IMR-90 (cell line): ENCODE measurements around the gene LRP1-AS. TPM values are rescaled to one million over a fixed set of nuclear protein-coding genes. Genes with fewer than 3 reads are reported as not detected.

Experiments used
- ATAC-seq: fragments of 200-7000 bp; cut with Tn5 transposase; 2 replicates; pipeline ENCODE4 v1.9.1; 2020; ENCODE audit warnings: low read depth, mild to moderate bottlenecking, moderate library complexity
- BruUV-seq: library from RNA; stranded (reverse); fragments of 400-500 nt; replicated peaks from 2 replicates; lab custom pipeline; 2021; lab: Mats Ljungman, UMichigan
- CTCF ChIA-PET: fragments of 300-600 bp; formaldehyde crosslinking; extraction: SDS; loops from one replicate; lab custom pipeline; 2021; ENCODE audit warnings: antibody characterized with exemption; lab: Yijun Ruan, JAX
- POLR2A ChIA-PET: fragments of 300-600 bp; sonication (Branson Sonifier 250); formaldehyde crosslinking; loops from one replicate; lab custom pipeline; 2022; ENCODE audit warnings: antibody characterized with exemption; ENCODE audit not compliant: unreplicated experiment; lab: Charles Lee
- DNase-seq: peaks from one replicate; pipeline ENCODE4 v3.0.0; 2013
- H2AFZ ChIP-seq: replicated peaks from 2 replicates; pipeline ENCODE3; 2013; ENCODE audit warnings: low read length, mild to moderate bottlenecking; ENCODE audit not compliant: poor library complexity
- H2AK5ac ChIP-seq: 2 replicates; pipeline ENCODE4 v1.6.1; 2013; ENCODE audit warnings: low read depth, low read length, inconsistent platforms
- H2AK9ac ChIP-seq: replicated peaks from 2 replicates; pipeline ENCODE3; 2013; ENCODE audit warnings: mild to moderate bottlenecking, low read depth, low read length, moderate library complexity; ENCODE audit not compliant: poor library complexity
- H2BK120ac ChIP-seq: 2 replicates; pipeline ENCODE4 v1.6.1; 2013; ENCODE audit warnings: low read depth, low read length, inconsistent platforms
- H2BK15ac ChIP-seq: 3 replicates; pipeline ENCODE4 v1.6.1; 2013; ENCODE audit warnings: low read depth, low read length, inconsistent platforms
- H2BK20ac ChIP-seq: 2 replicates; pipeline ENCODE4 v1.6.1; 2013; ENCODE audit warnings: low read depth, mild to moderate bottlenecking, inconsistent platforms, low read length, moderate library complexity
- H2BK5ac ChIP-seq: 2 replicates; pipeline ENCODE4 v1.6.1; 2013; ENCODE audit warnings: mild to moderate bottlenecking, low read depth, low read length, inconsistent platforms; ENCODE audit not compliant: poor library complexity, severe bottlenecking
- H3K14ac ChIP-seq: replicated peaks from 2 replicates; pipeline ENCODE4 v1.6.1; 2013; ENCODE audit warnings: low read depth, low read length, inconsistent platforms
- H3K18ac ChIP-seq: 2 replicates; pipeline ENCODE4 v1.6.1; 2013; ENCODE audit warnings: low read depth, low read length, control low read depth
- H3K23ac ChIP-seq: 2 replicates; pipeline ENCODE4 v1.6.1; 2013; ENCODE audit warnings: low read depth, low read length, inconsistent platforms
- H3K27ac ChIP-seq: 2 replicates; pipeline ENCODE4 v1.5.1; 2013; ENCODE audit warnings: mild to moderate bottlenecking, control low read depth, low read length; ENCODE audit not compliant: insufficient read depth
- H3K27me3 ChIP-seq: 2 replicates; pipeline ENCODE4 v1.6.1; 2013; ENCODE audit warnings: low read length; ENCODE audit not compliant: control insufficient read depth, insufficient read depth
- H3K36me3 ChIP-seq: 2 replicates; pipeline ENCODE4 v1.6.1; 2013; ENCODE audit warnings: low read length, mixed read lengths; ENCODE audit not compliant: control insufficient read depth, insufficient read depth
- H3K4ac ChIP-seq: 2 replicates; pipeline ENCODE4 v1.6.1; 2013; ENCODE audit warnings: low read depth, low read length, inconsistent platforms
- H3K4me1 ChIP-seq: 2 replicates; pipeline ENCODE4 v1.6.1; 2013; ENCODE audit warnings: low read length, mixed read lengths; ENCODE audit not compliant: control insufficient read depth, insufficient read depth
- H3K4me2 ChIP-seq: 2 replicates; pipeline ENCODE4 v1.6.1; 2013; ENCODE audit warnings: low read depth, mild to moderate bottlenecking, control low read depth, low read length, moderate library complexity
- H3K4me3 ChIP-seq: 2 replicates; pipeline ENCODE4 v1.5.1; 2013; ENCODE audit warnings: low read depth, mild to moderate bottlenecking, control low read depth, low read length, moderate library complexity; ENCODE audit not compliant: insufficient read depth
- H3K56ac ChIP-seq: 2 replicates; pipeline ENCODE4 v1.6.1; 2013; ENCODE audit warnings: low read length, inconsistent platforms; ENCODE audit not compliant: insufficient read depth; ENCODE audit errors: extremely low read depth
- H3K79me1 ChIP-seq, 2 experiments: 2 replicates each; pipeline ENCODE4 v1.6.1; 2013; ENCODE audit warnings: low read length in 2 of 2, inconsistent platforms in 1 of 2, low read depth in 1 of 2
- H3K9ac ChIP-seq: 2 replicates; pipeline ENCODE4 v1.6.1; 2013; ENCODE audit warnings: low read depth, low read length, control low read depth
- H3K9me1 ChIP-seq: 2 replicates; pipeline ENCODE4 v1.6.1; 2013; ENCODE audit warnings: low read length, inconsistent platforms; ENCODE audit not compliant: insufficient read depth
- H3K9me3 ChIP-seq: 2 replicates; pipeline ENCODE4 v1.6.1; 2013; ENCODE audit warnings: low read length; ENCODE audit not compliant: control insufficient read depth, insufficient read depth
- H4K20me1 ChIP-seq: 2 replicates; pipeline ENCODE4 v1.6.1; 2013; ENCODE audit warnings: low read length, inconsistent platforms; ENCODE audit not compliant: insufficient read depth
- H4K5ac ChIP-seq: 2 replicates; pipeline ENCODE4 v1.6.1; 2013; ENCODE audit warnings: mild to moderate bottlenecking, low read depth, low read length, control low read depth
- H4K8ac ChIP-seq, 2 experiments: 2 replicates each; pipeline ENCODE4 v1.6.1; 2013; ENCODE audit warnings: low read depth in 2 of 2, low read length in 2 of 2, control low read depth in 1 of 2, inconsistent platforms in 1 of 2
- H4K91ac ChIP-seq: 2 replicates; pipeline ENCODE4 v1.6.1; 2013; ENCODE audit warnings: low read depth, low read length, inconsistent platforms; ENCODE audit not compliant: insufficient read depth
- CEBPB ChIP-seq: IDR thresholded peaks from 2 replicates; pipeline ENCODE4 v1.6.1; 2012; ENCODE audit warnings: low read depth, low read length, improper control_type of control experiment
- CHD1 ChIP-seq: IDR thresholded peaks from 2 replicates; pipeline ENCODE4 v1.6.1; 2012; ENCODE audit warnings: low read depth, low read length, improper control_type of control experiment
- CTCF ChIP-seq: conservative IDR thresholded peaks from 2 replicates; pipeline ENCODE4 v1.5.1; 2012; ENCODE audit warnings: mild to moderate bottlenecking, low read depth, low read length, improper control_type of control experiment
- FOS ChIP-seq: fragments of 150-350 bp; IDR thresholded peaks from 2 replicates; pipeline ENCODE4 v1.6.1; 2016; ENCODE audit warnings: low read depth, low read length
- MAZ ChIP-seq: IDR thresholded peaks from 2 replicates; pipeline ENCODE4 v1.6.1; 2012; ENCODE audit warnings: low read depth, mild to moderate bottlenecking, low read length, improper control_type of control experiment, moderate library complexity, borderline replicate concordance
- POLR2A ChIP-seq: IDR thresholded peaks from 2 replicates; pipeline ENCODE4 v1.6.1; 2012; ENCODE audit warnings: mild to moderate bottlenecking, low read depth, low read length
- RFX5 ChIP-seq: IDR thresholded peaks from 2 replicates; pipeline ENCODE4 v1.8.0; 2012; ENCODE audit warnings: low read depth, mild to moderate bottlenecking, low read length, moderate library complexity
- WGBS, 2 experiments: methylation state at CpG; one replicate each; pipeline versions ENCODE4 v1.1.5 to v1.1.7; 2013; ENCODE audit warnings: missing lambda C conversion rate in 2 of 2; ENCODE audit not compliant: insufficient read length in 1 of 2; ENCODE audit errors: extremely low coverage in 2 of 2; 5-methylcytosine and 5-hydroxymethylcytosine counted together
- dilution Hi-C: fragments of 300-500 bp; cut with HindIII; formaldehyde crosslinking; loops from one replicate; pipeline ENCODE4 v1.14.3; 2018; ENCODE audit warnings: low sequenced_read_pairs; ENCODE audit not compliant: unreplicated experiment
- in situ Hi-C: fragments of 300-500 bp; cut with MboI; formaldehyde crosslinking; loops from 3 replicates; pipeline ENCODE4 v1.14.3; 2019; ENCODE audit warnings: low sequenced_read_pairs, inconsistent platforms, mixed read lengths
- intact Hi-C: fragments of 100-400 bp; cut with micrococcal nuclease; formaldehyde crosslinking; loops from 2 replicates; pipeline ENCODE4 v1.10.0; 2022
- polyA plus RNA-seq, 3 experiments: library from polyadenylated mRNA; depleted of rRNA; stranded (reverse); fragments of >200 nt; gene quantifications; 2 replicates each; pipeline ENCODE4 v1.2.3, GENCODE V29; 2012; ENCODE audit warnings: low replicate concordance in 1 of 3
- total RNA-seq: library from RNA; depleted of rRNA; stranded (reverse); fragments of >200 nt; gene quantifications from 2 replicates; pipeline ENCODE4 v1.2.3, GENCODE V29; 2012

The LRP1-AS gene
- total and polyA plus RNA-seq, 2 of the 4 experiments (the other 2 are of a cell fraction), result not detected

DNA sequence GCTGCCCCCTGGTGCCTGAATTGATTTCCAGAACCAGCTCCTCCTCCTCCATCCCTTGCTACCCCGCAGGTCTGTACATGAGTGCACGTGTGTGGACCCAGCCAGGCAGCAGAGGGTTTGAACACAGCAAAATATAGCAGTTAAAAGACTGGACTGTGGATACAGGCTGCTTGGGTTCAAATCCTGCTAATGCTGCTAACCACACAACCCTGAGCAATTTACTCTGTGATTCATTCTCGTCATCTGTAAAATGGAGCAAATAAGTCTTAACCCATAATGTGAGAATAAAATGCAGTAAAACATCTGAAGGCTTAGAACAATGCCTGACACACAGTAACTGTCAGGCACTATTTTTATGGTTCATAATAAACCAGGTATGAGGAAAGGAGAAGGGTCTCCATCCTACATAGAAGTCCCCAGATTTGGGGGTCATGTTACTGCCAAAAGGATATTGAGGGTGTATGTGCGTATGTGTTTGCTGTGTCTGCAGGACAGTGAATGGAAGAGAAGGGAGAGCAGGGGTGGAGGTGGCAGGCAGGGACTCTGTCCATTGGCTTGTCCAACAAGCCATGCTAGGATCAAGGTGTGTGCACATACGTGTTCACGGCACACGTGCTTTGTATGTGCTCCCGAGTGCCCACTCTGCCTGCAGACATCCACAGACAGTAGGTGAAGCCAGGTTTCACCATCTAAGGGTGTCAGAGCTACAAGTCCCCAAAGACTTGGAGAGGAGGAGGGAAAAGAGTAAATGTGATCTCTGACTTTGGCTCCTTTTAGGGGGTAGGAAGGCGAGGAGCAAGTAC lies 34.7 kb downstream of the LRP1-AS start:
- H3K4me3 ChIP-seq, result no peak overlapping the region
- no peak overlapping the region for H3K9ac ChIP-seq
- no peak overlapping the region; the same call in 1 of the 2 replicates for H3K23ac ChIP-seq
- H3K4me2 ChIP-seq, result peak overlapping the region; percentile 93; the same call in 1 of the 2 replicates
- H3K9me1 ChIP-seq, result peaks cover 4% of the 10 kb centered on the region
- WGBS, 2 experiments, result 94% methylated on average over 3 of the region's 9 CpGs; no CpG with 5 or more reads in 1 of the 2 experiments
- BruUV-seq, result no TSS peak
- H3K27ac ChIP-seq, result peak overlapping the region; percentile 94
- H2AK5ac ChIP-seq, result peak overlapping the region; percentile 76
- H3K9me3 ChIP-seq, result no peaks in the 10 kb centered on the region
- ATAC-seq (peak; percentile 50), DNase-seq (no peak)
- no peak overlapping the region; the same call in 1 of the 2 replicates for H2BK120ac ChIP-seq
- no peak overlapping the region; the same call in 1 of the 2 replicates for H3K14ac ChIP-seq
- H3K18ac ChIP-seq, result no peak overlapping the region; the same call in 1 of the 2 replicates
- no peaks in the 10 kb centered on the region for H3K27me3 ChIP-seq
- H4K91ac ChIP-seq, result peak overlapping the region; percentile 25; the same call in 1 of the 2 replicates
- peaks cover 12% of the 10 kb centered on the region for H4K20me1 ChIP-seq
- TF ChIP-seq CEBPB (no peak), FOS (no peak), RFX5 (no peak), POLR2A (no peak), CHD1 (no peak), CTCF (no peak), MAZ (no peak)
- H3K4me1 ChIP-seq, result 0 out of 2 replicates have a peak, but pooled peaks cover 2% of the 10 kb centered on the region
- in situ Hi-C loops (loop anchor here (5.0 kb wide), 2 partner anchors 45 to 105 kb away; partner anchors contain the start of gene ZBTB39), dilution Hi-C loops (no loop called here), intact Hi-C loops (loop anchor here (1.0 to 5.0 kb wide), 3 partner anchors 43 to 130 kb away; no protein-coding TSS in a partner anchor)
- ChIA-PET POLR2A (interaction anchor here (0.8 to 2.1 kb wide), 6 partner anchors 15 to 43 kb away, joined by 3 to 12 read pairs (median 8); partner anchors contain the start of genes LRP1 and NEMP1), CTCF (interaction anchor here (0.5 to 2.9 kb wide), 14 partner anchors 11 to 555 kb away, joined by 3 to 24 read pairs (median 7); partner anchors contain the start of genes LRP1 and ZBTB39)
- H3K56ac ChIP-seq, result no peak overlapping the region
- peaks cover 3% of the 10 kb centered on the region; the same call in 1 of the 2 replicates for H3K36me3 ChIP-seq
- H3K4ac ChIP-seq, result peak overlapping the region; percentile 97
- peak overlapping the region in 1 of 2 experiments; percentile 97; a peak in 3 of 4 replicates for H4K8ac ChIP-seq
- H2BK5ac ChIP-seq, result peak overlapping the region; percentile 90
- H2AFZ ChIP-seq, result peak overlapping the region; percentile 86
- H4K5ac ChIP-seq, result no peak overlapping the region
- H3K79me1 ChIP-seq, result peaks cover 19 to 40% of the 10 kb centered on the region in 2 experiments; a peak in 3 of 4 replicates
- H2BK20ac ChIP-seq, result peak overlapping the region; percentile 56; the same call in 1 of the 2 replicates
- H2AK9ac ChIP-seq, result peak overlapping the region; percentile 99
- H2BK15ac ChIP-seq, result peak overlapping the region; percentile 89; the same call in 2 of the 3 replicates
